KMS-11 (cell line): Measurements from ENCODE around the gene IDNK.

Experiments used
- H2AFZ ChIP-seq: fragments of 200-600 bp; sonication (generic); 2 replicates; pipeline ENCODE4 v1.6.1; 2016; ENCODE audit warnings: antibody characterized with exemption, mixed run types, low read depth
- H3K27ac ChIP-seq: fragments of 200-600 bp; sonication (generic); 2 replicates; pipeline ENCODE4 v1.6.1; 2016; ENCODE audit warnings: mild to moderate bottlenecking, mixed run types
- H3K27me3 ChIP-seq: fragments of 200-600 bp; sonication (generic); 2 replicates; pipeline ENCODE4 v1.6.1; 2017; ENCODE audit warnings: mild to moderate bottlenecking, low read depth, mixed run types, moderate library complexity; ENCODE audit not compliant: insufficient read depth
- H3K36me3 ChIP-seq: fragments of 200-600 bp; sonication (generic); 2 replicates; pipeline ENCODE4 v1.6.1; 2017; ENCODE audit warnings: mild to moderate bottlenecking, mixed run types; ENCODE audit not compliant: insufficient read depth
- H3K4me1 ChIP-seq: fragments of 200-600 bp; sonication (generic); 2 replicates; pipeline ENCODE4 v1.6.1; 2016; ENCODE audit warnings: mild to moderate bottlenecking, low read depth, mixed run types; ENCODE audit not compliant: poor library complexity, severe bottlenecking
- H3K4me2 ChIP-seq: fragments of 200-600 bp; sonication (generic); 2 replicates; pipeline ENCODE4 v1.7.0; 2016; ENCODE audit warnings: mild to moderate bottlenecking, mixed run types
- H3K4me3 ChIP-seq: fragments of 200-600 bp; sonication (generic); IDR thresholded peaks from 2 replicates; pipeline ENCODE4 v1.6.1; 2017; ENCODE audit warnings: low read depth, low read length, mixed read lengths; ENCODE audit not compliant: insufficient read depth
- H3K79me2 ChIP-seq: fragments of 200-600 bp; sonication (generic); 2 replicates; pipeline ENCODE4 v1.6.1; 2016; ENCODE audit warnings: low read depth, mixed run types; ENCODE audit not compliant: insufficient read depth
- H3K9ac ChIP-seq: fragments of 200-600 bp; sonication (generic); 2 replicates; pipeline ENCODE4 v1.6.1; 2016; ENCODE audit warnings: mild to moderate bottlenecking, mixed run types
- H4K20me1 ChIP-seq: fragments of 200-600 bp; sonication (generic); 2 replicates; pipeline ENCODE4 v1.6.1; 2016; ENCODE audit warnings: mild to moderate bottlenecking, mixed run types; ENCODE audit not compliant: insufficient read depth
- TF ChIP-seq, protein P1 (sequence below): fragments of 200-600 bp; sonication (generic); conservative IDR thresholded peaks from 2 replicates; pipeline ENCODE4 v1.6.1; 2017; ENCODE audit warnings: low read depth, mild to moderate bottlenecking, antibody characterized with exemption, low read length, moderate library complexity, mixed read lengths

Gene IDNK

DNA sequence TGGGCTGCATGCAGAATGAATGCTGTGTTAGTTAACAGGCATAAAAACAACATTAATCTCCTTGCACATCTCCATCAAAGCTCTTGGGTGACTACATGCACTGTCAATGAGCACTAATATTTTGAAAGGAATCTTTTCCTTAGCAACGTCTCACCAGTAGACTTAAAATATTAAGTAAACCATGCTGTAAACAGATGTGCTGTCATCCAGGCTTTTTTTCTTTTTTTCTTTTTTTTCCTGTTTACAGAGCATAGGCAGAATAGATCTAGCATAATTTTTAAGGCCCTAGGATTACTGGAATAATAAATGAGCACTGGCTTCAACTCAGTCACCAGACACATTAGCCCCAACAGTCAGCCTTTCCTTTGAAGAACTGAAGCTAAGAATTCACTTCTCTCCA, 48.5 kb downstream of the IDNK start:
- H3K27me3 ChIP-seq: no peaks in the 10 kb centered on the region
- TF ChIP-seq, protein P1, sequence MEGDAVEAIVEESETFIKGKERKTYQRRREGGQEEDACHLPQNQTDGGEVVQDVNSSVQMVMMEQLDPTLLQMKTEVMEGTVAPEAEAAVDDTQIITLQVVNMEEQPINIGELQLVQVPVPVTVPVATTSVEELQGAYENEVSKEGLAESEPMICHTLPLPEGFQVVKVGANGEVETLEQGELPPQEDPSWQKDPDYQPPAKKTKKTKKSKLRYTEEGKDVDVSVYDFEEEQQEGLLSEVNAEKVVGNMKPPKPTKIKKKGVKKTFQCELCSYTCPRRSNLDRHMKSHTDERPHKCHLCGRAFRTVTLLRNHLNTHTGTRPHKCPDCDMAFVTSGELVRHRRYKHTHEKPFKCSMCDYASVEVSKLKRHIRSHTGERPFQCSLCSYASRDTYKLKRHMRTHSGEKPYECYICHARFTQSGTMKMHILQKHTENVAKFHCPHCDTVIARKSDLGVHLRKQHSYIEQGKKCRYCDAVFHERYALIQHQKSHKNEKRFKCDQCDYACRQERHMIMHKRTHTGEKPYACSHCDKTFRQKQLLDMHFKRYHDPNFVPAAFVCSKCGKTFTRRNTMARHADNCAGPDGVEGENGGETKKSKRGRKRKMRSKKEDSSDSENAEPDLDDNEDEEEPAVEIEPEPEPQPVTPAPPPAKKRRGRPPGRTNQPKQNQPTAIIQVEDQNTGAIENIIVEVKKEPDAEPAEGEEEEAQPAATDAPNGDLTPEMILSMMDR: no peak
- no peaks in the 10 kb centered on the region; the same call in 1 of the 2 replicates for H3K36me3 ChIP-seq
- no peaks in the 10 kb centered on the region for H3K4me1 ChIP-seq
- H3K9ac ChIP-seq: no peak overlapping the region
- no peak overlapping the region for H3K4me3 ChIP-seq
- H3K4me2 ChIP-seq: no peak overlapping the region
- no peaks in the 10 kb centered on the region for H4K20me1 ChIP-seq
- peaks cover 19% of the 10 kb centered on the region; the same call in 1 of the 2 replicates for H3K79me2 ChIP-seq
- H2AFZ ChIP-seq: no peak overlapping the region
- H3K27ac ChIP-seq: no peak overlapping the region

DNA sequence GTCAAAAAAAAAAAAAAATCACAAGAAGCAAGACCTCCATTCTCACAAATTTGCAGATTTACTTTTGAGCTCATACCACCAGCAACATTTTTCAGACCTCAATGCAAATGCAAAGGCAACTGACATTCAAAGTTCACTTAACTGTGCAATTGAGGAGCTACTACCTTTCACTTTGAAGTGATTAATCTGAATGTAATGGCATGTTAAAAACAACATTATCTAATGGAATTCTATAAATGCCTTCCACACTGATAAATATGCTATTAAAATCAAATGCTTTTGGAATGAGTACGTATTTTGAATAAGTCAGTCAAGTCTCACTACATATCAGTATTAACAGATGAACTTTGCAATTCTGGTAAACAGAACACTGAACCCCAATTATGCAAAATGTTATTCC, 52.5 kb downstream of the IDNK start:
- H3K79me2 ChIP-seq: peaks cover 24% of the 10 kb centered on the region; the same call in 1 of the 2 replicates
- no peak overlapping the region for H3K9ac ChIP-seq
- no peaks in the 10 kb centered on the region for H3K4me1 ChIP-seq
- H3K4me2 ChIP-seq: no peak overlapping the region
- H3K4me3 ChIP-seq: no peak overlapping the region
- no peaks in the 10 kb centered on the region for H3K27me3 ChIP-seq
- H2AFZ ChIP-seq: no peak overlapping the region
- H3K36me3 ChIP-seq: no peaks in the 10 kb centered on the region; the same call in 1 of the 2 replicates
- H4K20me1 ChIP-seq: no peaks in the 10 kb centered on the region
- TF ChIP-seq, protein P1: no peak
- H3K27ac ChIP-seq: no peak overlapping the region

DNA sequence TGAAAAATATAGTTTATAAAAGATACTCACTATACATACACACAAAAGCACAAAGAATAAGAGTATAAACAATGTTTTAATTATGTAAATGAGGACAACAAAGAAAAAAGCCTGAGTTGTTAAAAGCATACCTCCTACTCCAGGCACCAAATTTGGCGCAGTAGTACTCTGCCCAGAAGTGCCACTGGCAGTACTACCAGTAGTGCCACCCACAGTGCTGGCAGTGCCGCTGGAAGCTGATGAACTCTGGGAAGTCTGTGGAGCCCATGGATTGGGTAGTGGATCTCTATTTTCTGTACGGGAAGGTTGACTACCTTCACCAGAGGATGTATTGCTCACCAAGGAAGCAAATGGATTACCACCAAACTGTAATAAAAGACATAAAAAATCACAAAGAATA, 54.7 kb downstream of the IDNK start:
- H3K9ac ChIP-seq: no peak overlapping the region
- no peak overlapping the region for H3K4me3 ChIP-seq
- TF ChIP-seq, protein P1: no peak
- no peaks in the 10 kb centered on the region; the same call in 1 of the 2 replicates for H3K36me3 ChIP-seq
- no peak overlapping the region for H3K4me2 ChIP-seq
- H3K27me3 ChIP-seq: no peaks in the 10 kb centered on the region
- H3K27ac ChIP-seq: no peak overlapping the region
- H2AFZ ChIP-seq: no peak overlapping the region
- H3K4me1 ChIP-seq: no peaks in the 10 kb centered on the region
- peaks cover 40% of the 10 kb centered on the region; the same call in 1 of the 2 replicates for H3K79me2 ChIP-seq
- no peaks in the 10 kb centered on the region for H4K20me1 ChIP-seq

DNA sequence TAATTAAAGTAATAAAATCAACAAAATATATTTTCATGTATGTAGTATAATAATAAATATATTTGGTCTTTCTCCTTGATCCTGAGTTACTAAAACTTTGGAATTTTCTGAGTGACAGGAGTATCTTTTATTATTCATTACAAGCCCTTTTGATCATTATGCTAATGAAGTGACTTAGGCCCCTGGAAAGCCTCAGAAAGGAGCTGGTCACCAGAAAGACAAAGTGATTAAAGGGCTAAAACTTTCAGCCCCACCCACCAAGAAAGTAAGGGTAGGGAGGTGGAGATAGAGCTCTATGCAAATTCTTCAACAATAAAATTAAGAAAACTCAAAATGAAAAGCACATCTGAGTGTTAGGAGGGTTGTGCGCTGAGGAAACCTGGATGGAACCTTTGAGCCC, 57.3 kb downstream of the IDNK start:
- TF ChIP-seq, protein P1: no peak
- H2AFZ ChIP-seq: no peak overlapping the region
- peaks cover 10% of the 10 kb centered on the region for H4K20me1 ChIP-seq
- H3K4me2 ChIP-seq: no peak overlapping the region
- no peaks in the 10 kb centered on the region for H3K27me3 ChIP-seq
- H3K27ac ChIP-seq: no peak overlapping the region
- peaks cover 66% of the 10 kb centered on the region for H3K79me2 ChIP-seq
- H3K36me3 ChIP-seq: no peaks in the 10 kb centered on the region; the same call in 1 of the 2 replicates
- no peak overlapping the region for H3K4me3 ChIP-seq
- no peaks in the 10 kb centered on the region for H3K4me1 ChIP-seq
- H3K9ac ChIP-seq: no peak overlapping the region
